Progenitor cell of endocrine pancreas (in vitro differentiated cells): ENCODE data around the gene EPM2AIP1. TPM values are rescaled to one million over a fixed set of nuclear protein-coding genes. Genes with fewer than 3 reads are reported as not detected.
"Not testable (repeated sequence)": the region's sequence is repeated elsewhere in the genome, so short reads cannot be mapped to it uniquely, and the experiment has no call there.

Source experiments
- DNase-seq: peaks from one replicate; pipeline ENCODE4 v3.0.0; 2021; ENCODE audit warnings: low spot score; ENCODE audit not compliant: unreplicated experiment
- H3K27ac Mint-ChIP-seq: 2 replicates; pipeline ENCODE4 v1.8.0; 2021; ENCODE audit warnings: mild to moderate bottlenecking, moderate library complexity, mixed read lengths
- H3K27me3 Mint-ChIP-seq: 2 replicates; pipeline ENCODE4 v1.8.0; 2021; ENCODE audit warnings: mixed read lengths
- H3K36me3 Mint-ChIP-seq: 2 replicates; pipeline ENCODE4 v1.8.0; 2022; ENCODE audit warnings: mixed read lengths; ENCODE audit not compliant: insufficient read depth
- H3K4me1 Mint-ChIP-seq: 2 replicates; pipeline ENCODE4 v1.8.0; 2021; ENCODE audit warnings: low read depth, mixed read lengths
- H3K4me3 Mint-ChIP-seq: 2 replicates; pipeline ENCODE4 v1.8.0; 2021; ENCODE audit warnings: low read depth, mild to moderate bottlenecking, moderate library complexity, mixed read lengths
- H3K9me3 Mint-ChIP-seq: 2 replicates; pipeline ENCODE4 v1.8.0; 2021; ENCODE audit warnings: low read depth, mixed read lengths
- CTCF ChIP-seq: fragments of 200-600 bp; sonication (generic); IDR thresholded peaks from one replicate; pipeline ENCODE4 v1.5.0; 2021; ENCODE audit warnings: antibody characterized with exemption, mild to moderate bottlenecking; ENCODE audit not compliant: unreplicated experiment
- total RNA-seq: library from RNA; stranded (reverse); gene quantifications from 2 replicates; pipeline ENCODE4 v1.2.1, GENCODE V29; 2021

The EPM2AIP1 gene
- total RNA-seq, 1 donor from 2014 or later: 29.7 TPM

GRCh38 chr3:36959821-36960220, 33.1 kb downstream of the EPM2AIP1 start:
- no peak for TF ChIP-seq CTCF
- Mint-ChIP-seq H3K36me3 (no peaks in the 10 kb centered on the region), H3K4me3 (no peak overlapping the region), H3K27ac (no peak overlapping the region), H3K27me3 (no peaks in the 10 kb centered on the region), H3K9me3 (peaks cover 3% of the 10 kb centered on the region), H3K4me1 (peaks cover 7% of the 10 kb centered on the region)
- no peak for DNase-seq

GRCh38 chr3:36957862-36958686, 34.9 kb downstream of the EPM2AIP1 start:
- Mint-ChIP-seq H3K36me3 (no peaks in the 10 kb centered on the region), H3K27me3 (no peaks in the 10 kb centered on the region), H3K4me3 (no peak overlapping the region), H3K27ac (no peak overlapping the region), H3K4me1 (peaks cover 5% of the 10 kb centered on the region), H3K9me3 (no peaks in the 10 kb centered on the region)
- no peak for DNase-seq
- TF ChIP-seq CTCF: no peak

GRCh38 chr3:36957063-36957462, 35.9 kb downstream of the EPM2AIP1 start:
- no peak for DNase-seq
- Mint-ChIP-seq H3K4me3 (no peak overlapping the region), H3K4me1 (peaks cover 5% of the 10 kb centered on the region), H3K27me3 (no peaks in the 10 kb centered on the region), H3K9me3 (no peaks in the 10 kb centered on the region), H3K27ac (no peak overlapping the region), H3K36me3 (no peaks in the 10 kb centered on the region)
- TF ChIP-seq CTCF: peak; percentile 10

GRCh38 chr3:36956155-36956554, 36.8 kb downstream of the EPM2AIP1 start:
- Mint-ChIP-seq H3K4me1 (peaks cover 5% of the 10 kb centered on the region), H3K27ac (no peak overlapping the region), H3K27me3 (no peaks in the 10 kb centered on the region), H3K36me3 (no peaks in the 10 kb centered on the region), H3K4me3 (no peak overlapping the region), H3K9me3 (no peaks in the 10 kb centered on the region)
- no peak for DNase-seq
- TF ChIP-seq CTCF: no peak

GRCh38 chr3:36954452-36955134, 38.3 kb downstream of the EPM2AIP1 start:
- H3K36me3 Mint-ChIP-seq: no peaks in the 10 kb centered on the region
- peaks cover 5% of the 10 kb centered on the region for H3K4me1 Mint-ChIP-seq

GRCh38 chr3:36947814-36948213, 45.1 kb downstream of the EPM2AIP1 start:
- H3K4me3 Mint-ChIP-seq, H3K36me3 Mint-ChIP-seq, H3K27ac Mint-ChIP-seq, H3K4me1 Mint-ChIP-seq, DNase-seq: not testable (repeated sequence)
- Mint-ChIP-seq H3K9me3 (peaks cover 14% of the 10 kb centered on the region), H3K27me3 (peaks cover 13% of the 10 kb centered on the region)

More at GRCh38 chr3:36954452-36955134, 38.3 kb downstream of the EPM2AIP1 start:
- Mint-ChIP-seq H3K27me3 (no peaks in the 10 kb centered on the region), H3K27ac (no peak overlapping the region), H3K9me3 (no peaks in the 10 kb centered on the region), H3K4me3 (no peak overlapping the region)
- TF ChIP-seq CTCF: no peak
- DNase-seq: no peak
